Kidney glomerular epithelial cell (primary cell): ENCODE measurements around the gene MAPRE3.
A peak's percentile ranks its signal among the peaks of the same experiment; 100 is the strongest.

Experiments
- DNase-seq: peaks from one replicate; lab custom pipeline; 2025; lab: John Stamatoyannopoulos, UW

MAPRE3 gene

DNA sequence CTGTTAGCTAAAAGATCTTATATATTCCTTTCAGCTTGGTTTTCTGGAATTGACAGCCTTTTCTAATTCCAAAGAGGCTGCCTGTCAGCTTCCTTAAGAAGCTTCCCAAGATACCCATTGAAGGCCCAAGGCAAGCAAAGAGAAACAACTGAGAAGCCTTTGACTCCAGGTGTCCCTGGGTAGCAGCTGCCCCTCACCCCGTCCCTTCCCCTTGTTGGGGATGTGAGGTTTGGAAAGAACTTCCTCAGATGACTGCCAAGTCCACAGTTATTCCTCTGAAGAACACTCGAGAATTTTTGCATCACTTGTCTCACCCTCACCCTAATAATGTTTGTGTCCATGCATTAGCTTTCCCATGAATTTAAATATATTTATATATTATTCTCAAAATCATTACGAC lies 13.3 kb downstream of the MAPRE3 start:
- no peak for DNase-seq

DNA sequence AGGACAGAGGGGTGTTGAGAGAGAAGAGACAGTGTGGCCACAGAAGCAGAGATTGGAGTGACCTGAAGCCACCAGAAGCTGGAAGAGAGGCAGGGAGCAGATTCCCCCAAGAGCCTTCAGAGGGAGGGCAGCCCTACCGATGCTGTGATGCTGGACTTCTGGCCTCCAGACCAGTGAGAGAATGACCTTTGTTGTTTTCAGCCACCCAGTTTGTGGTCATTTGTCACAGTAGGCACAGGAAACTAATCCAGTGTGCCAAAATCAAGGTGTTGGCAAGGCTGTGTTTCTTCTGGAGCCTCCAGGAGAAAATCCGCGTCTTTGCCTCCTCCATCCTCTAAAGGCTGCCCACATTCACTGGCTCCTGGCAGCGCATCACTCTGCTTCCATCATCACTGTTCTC lies 15.4 kb downstream of the MAPRE3 start:
- no peak for DNase-seq

DNA sequence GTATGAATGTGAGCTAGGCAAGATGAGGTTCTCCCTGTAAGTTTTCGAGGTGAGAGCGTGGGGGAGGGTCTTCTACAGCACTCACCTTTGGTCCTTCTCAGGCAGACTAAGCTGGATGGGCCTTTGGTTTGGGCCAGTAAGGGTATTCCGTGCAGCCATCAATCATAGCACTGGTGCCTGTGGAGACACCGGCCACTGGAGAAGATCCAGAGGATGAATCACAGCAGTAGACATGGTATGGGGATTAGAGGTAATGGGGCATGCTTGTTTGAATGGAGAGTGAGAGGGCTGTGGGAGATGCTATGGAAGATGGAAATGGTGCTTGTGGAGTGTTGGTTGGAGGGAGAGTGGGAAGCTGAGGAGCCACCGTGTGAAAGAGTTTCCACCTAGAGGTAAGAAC lies 16.1 kb downstream of the MAPRE3 start:
- DNase-seq = no peak

DNA sequence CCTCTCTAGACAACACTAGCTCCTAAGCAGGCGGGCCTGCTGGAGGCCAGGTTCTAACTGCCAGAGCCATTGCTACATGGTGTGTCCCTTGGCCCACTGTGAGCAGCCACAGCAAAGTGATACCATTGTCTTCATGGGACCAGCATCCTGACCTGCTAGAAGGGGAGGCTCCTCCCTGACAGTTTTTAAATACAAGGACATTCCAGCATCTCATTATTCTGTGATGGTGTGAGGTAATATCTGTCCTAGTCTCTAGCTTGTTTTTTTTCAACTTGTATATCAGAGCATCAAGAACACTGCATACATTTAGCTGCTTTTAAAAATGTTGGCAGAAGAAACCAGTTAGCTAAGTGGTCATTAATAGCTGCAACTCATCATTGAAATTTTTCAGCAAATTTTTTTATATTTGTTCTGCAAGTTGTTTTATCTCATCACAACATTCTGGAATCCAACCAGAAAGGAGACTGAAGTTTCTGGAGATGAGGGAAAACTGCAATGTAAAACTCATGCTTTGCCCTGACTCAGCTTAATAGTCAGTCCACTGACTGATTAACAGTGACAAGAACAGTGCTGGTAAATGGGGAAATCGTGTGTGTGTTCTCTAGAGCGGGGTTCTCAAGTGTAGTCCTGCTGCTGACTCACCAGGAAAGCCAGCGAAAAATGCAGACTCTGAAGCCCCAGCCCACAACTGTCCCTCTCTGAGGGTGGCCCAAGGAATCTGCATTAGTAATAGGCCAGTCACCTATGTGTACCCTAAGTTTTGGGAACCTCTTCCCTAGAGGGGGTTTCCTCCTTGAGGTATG lies 17.8 kb downstream of the MAPRE3 start:
- DNase-seq = peak; percentile 22

DNA sequence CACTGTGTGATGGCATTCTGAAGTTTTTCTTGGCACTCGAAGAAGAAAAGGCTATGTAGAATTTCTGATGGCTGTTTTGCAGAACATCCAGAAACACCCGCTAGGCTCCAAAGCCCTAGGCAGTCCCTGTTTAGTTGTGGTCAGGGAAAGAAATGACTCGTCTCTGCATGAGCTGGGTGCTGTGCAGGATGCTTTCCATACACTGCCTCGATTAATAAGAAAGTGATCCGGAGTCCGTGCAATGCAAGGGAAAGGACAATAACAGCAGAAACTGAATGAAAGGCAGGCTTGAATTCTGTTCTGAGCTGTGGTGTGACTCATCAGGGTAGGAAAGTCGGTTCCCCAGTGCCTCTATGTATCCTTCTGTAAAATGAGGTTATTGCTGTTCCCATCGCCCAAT lies 18.7 kb downstream of the MAPRE3 start:
- peak; percentile 30 for DNase-seq

DNA sequence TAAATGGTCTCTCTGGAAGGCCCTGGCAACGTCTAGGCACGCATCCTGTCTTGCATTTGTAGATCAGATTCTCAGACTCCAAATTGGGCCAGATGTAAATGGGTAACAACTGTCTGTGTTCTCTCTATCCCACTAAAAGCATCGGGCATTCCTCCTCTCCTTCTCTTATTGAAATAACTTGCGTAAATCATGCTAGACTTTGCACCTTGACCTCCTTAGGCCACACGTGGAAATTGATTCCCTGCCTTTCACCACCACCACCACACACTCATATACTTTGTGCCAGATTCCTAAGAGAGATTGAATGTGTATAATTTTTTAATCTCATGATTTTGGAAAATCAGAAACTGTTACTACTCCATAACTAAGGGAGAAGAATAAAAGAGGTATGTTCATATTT lies 21.3 kb downstream of the MAPRE3 start:
- no peak for DNase-seq

DNA sequence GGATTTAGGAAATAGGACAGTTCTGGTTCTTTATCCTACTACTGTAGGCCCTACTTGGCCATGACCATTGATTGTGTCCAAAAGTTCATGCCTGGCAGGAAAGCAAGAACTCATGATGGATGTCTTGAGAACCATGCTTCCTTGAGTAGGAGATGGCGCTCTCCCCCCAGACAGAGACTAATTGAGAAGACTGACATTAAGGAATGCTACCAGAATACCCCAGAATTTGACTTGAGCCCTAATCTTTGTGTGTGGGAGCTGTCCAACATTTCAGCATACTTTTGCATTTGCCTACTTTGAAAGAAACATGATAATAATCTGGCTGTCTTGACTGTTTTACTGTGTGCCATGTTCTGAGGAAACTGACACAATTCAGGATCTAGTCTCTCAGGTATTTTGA lies 23.3 kb downstream of the MAPRE3 start:
- DNase-seq = no peak

DNA sequence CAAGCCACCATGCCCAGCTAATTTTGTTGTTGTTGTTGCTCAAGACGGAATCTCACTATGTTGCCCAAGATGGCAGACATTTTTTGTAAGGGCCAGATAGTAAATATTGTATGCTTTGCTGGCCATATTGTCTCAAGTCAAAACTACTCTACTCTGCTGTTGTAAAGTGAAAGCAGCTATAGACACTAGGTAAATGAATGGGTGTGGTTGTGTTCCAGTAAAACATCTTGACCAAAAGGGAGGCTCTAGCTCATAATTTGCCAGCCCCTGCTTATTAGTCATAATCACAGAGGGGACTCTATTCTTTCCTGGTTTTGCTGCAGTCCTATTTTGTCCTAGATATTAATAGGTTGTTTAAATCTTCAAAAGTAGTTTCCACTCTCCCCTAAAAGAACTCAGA lies 24.5 kb downstream of the MAPRE3 start:
- DNase-seq = no peak

DNA sequence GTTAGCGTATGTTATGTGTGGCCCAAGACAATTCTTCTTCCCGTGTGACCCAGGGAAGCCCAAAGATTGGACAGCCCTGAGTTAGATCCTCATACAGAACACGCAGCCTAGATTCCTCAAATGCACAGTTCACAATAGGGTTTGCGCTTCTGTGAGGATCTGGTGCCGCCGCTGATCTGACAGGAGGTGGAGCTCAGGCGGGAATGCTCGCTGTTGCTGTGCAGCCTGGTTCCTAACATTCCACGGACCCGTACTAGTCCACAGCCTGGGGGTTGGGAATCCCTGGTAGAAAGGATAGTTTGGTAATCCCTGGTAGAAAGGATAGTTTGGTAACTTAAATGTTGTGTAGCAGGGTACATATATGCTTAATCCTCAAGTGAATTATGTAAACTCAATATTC lies 27.0 kb downstream of the MAPRE3 start:
- DNase-seq = no peak

DNA sequence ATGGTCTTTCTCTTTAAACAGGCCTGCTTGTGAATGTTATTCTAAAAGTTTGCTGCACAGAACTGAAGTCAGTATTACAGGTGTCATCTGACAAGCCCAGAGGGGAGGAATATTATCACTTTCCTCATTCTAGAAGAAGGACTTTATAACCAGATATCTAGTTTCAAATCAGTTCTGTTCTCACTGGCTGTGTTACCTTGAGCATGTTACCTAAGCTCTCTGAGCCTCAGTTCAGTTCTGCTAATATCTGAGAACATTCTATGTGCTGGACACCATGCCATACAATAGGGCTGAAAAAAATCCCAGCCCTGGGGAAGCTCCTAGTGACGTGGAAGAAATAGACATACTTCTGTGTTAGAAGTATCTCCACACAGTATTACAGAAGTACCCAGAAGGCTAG lies 27.9 kb downstream of the MAPRE3 start:
- DNase-seq = no peak

DNA sequence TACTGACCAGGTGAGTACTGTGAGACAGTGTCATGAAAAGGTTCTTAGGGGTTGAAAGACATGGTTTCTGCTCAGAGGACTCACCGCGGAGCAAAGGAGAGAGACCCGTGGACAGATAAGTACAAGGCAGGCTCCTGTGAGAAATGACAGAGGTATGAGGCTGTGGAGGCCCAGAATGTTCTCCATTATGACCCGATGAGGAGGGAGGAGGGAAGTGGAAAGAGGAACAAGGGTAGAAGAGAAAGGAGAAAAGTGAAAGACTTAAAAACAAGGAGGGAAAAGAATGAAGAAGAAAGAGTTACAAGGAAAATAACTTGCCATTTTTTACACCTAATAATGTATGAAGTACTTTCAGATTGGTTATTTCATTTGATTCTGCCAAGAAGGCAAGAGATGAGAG lies 29.8 kb downstream of the MAPRE3 start:
- DNase-seq = no peak

DNA sequence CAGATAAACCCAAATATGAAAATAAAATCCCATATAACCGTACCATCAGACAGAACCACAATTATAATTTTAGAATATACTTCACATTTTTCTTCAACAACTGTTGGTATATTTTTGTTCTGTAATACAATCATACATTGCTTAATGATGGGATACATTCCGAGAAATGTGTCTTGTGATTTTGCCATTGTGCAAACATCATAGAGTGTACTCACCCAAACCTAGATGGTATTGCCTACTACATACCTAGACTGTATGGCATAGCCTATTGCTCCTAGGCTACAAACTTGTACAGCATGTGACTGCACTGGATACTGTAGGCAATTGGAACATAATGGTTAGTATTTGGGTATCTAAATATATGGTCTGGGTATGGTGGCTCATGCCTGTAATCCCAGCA lies 30.6 kb downstream of the MAPRE3 start:
- DNase-seq = no peak

DNA sequence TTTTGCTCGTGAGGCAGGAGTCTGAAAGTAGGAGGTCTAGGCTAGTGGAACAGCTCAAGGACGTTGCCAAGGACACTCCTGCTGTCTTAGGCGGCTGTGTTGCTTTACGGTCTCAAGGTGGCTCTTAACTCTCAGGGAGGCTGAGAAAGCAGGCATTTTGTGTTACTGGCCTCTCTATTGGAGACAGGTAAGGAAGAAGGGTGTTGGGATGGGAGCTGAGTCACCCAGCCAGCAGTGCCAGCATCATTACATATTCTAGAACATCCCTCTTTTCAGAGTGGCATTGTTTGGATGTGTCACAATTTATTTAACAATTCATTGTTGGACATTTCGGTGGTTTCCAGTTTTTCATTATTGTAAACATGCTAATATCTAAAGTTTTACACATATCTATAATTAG lies 31.5 kb downstream of the MAPRE3 start:
- no peak for DNase-seq

DNA sequence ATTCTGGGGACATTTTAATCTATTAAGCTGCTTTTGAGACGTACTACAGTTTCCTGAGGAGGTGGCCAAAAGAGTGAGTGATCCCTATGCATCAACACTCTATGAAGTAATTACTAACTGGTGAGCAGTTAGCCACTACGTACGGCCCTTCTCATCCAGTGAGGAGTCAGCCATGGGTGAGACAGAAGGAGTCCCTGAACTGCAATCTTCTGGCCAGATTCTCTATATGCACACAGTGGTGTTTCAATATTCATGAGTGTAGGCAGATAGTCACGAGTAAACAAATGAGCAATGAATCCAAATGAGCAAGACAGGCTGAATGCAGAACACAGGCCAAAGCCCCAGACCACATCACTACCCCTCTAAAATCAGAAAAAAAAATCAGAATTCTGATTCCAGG lies 32.6 kb downstream of the MAPRE3 start:
- DNase-seq = no peak

DNA sequence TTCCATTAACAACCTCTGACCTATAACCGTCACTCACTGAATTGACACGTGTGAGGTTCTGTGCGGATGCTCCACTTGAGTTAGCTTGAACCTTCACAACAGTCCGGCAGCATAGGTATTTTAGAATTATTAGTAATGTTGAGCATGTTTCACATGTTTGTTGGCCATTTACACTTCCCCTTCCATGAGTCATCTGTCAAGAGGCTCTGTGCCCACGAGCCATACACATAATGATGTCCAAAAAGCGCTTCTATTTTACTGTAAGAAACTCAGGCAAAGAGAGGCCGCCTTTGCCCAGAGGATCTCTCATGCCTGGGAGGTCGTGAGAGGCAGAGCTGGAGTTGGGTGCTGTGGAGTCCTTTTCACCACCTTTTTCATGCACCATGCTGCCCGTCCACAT lies 33.4 kb downstream of the MAPRE3 start:
- no peak for DNase-seq

DNA sequence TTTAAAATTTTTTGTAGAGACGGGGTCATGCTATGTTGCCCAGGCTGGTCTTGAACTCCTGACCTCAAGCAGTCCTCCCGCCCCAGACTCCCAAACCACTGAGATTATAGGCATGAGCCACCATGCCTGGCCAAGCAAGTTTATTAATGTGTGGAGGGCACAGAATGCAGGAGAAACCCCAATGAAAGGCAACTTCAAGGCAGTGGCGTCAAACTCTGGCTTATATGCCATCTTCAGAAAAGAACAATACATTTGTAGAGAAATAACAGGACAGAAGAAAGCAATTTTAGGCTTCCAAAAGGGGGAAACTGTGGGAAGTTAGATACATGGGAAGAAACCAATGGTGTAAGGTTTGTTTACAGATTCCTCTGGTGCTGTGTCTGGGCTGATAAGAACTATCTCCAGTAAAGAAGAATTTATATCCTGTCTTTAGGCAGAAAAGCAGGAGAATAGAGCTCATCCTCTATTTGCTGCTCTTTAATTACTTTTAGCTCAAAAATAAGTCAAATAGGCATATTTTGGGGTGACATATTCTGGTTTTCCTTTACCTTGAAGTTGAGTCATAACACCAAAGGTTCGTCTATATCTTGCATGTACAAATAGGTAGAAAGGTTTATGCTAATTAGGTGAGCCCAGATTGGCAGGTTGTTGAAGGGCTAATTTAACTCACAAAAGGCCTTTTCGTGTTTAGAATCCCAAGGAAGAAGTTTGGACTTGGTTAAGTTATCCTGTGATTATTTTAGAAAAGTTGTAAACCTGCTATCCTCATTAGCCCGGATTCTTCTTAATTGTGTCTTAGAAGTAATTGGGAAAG lies 36.4 kb downstream of the MAPRE3 start:
- no peak for DNase-seq

DNA sequence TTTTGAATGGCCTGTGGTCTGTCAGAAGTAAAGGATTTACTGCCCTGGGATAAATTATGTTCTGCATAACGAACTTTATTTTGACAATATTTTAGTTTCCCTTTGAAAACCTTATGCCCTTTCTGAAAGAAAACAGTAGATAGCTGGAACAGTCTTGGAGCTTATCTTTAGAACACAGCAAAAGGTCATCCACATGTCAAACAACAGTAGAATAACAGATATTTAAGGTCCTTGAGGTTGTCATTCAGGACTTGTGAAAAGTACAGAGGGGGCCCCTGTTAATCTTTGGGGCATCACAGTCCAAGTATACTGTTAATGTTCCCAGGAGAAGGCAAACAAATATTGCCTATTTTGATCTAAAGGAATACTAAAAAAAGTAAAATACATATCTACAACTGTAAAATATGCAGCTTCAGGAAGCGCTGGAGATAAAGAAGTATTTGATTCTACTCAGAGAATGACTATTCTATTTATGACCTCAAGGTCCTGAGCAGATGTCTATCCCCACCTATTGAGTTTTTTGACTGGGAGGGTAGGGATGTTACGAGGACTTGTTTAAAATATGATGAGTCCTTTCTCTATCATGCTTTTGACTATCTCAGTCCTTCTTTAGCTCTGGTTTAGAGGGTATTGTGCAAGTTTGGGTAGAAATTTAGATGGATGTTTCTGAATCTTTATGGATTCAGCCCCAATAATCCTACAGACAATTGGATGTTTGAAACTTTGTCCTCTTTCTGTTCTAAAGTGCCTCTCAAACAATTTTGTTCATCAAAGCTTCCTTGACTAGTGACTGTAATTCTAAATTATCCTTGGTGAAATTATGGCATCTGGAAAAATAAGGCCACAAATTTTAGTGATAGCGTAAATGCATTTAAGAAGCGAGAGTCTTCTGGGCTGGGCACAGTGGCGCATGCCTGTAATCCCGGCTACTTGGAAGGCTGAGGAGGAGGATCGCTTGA lies 37.3 kb downstream of the MAPRE3 start:
- DNase-seq = no peak

DNA sequence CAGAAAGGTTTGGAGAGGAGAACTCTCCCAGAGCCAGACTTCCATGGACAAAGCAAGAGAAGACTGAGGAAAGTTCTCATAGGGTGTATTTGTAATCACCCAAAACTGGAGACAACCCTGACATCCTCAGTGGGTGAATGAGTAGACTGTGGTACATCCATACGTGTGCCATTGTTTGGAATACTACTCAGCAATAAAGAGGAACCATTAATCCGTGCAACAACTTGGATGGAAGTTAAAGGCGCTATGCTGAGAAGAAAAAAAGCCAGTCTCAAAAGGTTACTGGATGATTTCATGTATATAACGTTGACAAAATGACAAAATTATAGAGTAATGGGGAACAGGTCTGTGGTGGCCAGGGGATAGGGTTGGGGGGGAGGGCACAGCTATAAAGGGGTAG lies 38.2 kb downstream of the MAPRE3 start:
- DNase-seq = no peak

DNA sequence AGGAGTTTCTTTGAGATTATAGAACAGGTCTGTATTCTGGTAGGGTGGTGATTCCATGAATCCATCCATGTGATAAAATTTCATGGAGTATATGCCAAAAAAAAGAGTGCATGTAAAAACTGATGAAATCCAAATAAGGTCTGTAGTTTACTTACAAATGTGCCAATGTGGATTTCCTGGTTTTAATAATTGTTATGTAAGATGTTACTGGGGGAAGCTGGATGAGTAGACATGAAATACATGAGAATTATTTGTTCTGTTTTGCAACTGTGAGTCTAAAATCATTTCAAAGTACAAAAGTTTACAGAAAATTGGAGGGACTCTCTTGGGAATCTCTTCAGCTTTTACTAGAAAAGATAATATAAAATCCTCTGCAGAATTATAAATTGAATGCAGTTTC lies 38.6 kb downstream of the MAPRE3 start:
- DNase-seq = no peak

DNA sequence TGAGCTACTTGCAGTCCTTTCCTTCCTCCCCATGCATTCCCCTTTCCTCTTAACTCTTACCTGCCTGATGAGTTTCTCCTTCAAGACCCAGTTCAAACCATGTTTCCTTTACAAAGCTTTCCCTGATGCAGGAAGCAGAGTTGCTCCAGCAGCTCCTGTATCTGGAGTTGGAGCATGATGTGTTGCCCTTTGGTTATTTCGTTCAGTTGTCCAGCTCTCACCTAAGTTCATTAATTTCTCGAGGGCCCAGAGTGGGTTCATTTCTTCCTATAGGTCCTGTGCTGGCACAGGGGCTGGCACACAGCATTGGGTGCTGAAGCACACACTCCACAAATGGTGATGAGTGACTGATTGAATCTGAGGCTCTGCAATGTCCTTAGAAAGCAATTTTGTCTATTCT lies 39.3 kb downstream of the MAPRE3 start:
- DNase-seq = no peak

DNA sequence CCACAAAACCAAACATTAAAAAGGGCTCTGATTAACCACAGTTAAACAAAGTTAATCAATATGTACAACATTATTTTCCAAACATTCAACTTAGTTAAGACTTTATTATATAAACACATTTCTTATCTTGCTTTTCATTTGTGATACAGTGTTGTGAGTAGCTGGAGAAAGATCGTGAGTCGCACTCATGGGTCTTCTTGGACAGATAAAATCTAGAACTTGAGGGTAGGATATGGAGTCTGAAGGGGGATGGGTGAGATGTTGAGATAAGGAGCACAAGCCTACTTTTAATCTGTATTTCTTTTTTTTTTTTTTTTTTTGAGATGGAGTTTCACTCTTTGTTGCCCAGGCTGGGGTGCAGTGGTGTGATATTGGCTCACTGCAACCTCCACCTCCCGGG lies 39.7 kb downstream of the MAPRE3 start:
- DNase-seq = no peak

DNA sequence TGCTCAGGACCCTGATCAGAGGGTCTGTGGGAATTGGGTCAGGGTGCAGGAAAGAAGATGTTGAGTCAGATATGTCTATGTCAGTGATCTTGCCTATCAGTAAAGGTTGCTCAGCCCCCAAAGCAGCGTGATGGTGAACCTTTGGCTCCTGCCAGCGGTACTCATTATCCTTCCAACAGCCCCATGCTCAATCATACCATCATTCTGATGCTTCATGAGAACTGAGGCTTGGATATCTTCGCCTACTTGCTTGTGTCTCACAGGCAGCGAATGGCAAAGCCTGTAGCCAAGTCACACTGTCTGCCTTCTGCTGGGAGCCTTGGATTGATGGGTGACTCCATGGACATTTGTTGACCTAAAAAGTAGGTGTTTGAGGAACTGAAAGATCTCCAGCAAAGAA lies 43.3 kb downstream of the MAPRE3 start:
- DNase-seq = no peak
